IPS DF 6.9 (cell line): ENCODE data around the gene GABRG3.
A peak's percentile ranks its signal among the peaks of the same experiment; 100 is the strongest.

Experiments used
- DNase-seq: peaks from one replicate; pipeline ENCODE4 v3.0.0-alpha.2; 2013; ENCODE audit warnings: low read depth, low spot score
- H3K27ac ChIP-seq: one replicate; pipeline ENCODE4 v1.5.1; 2013; ENCODE audit warnings: low read length, control low read depth
- H3K27me3 ChIP-seq: 2 replicates; pipeline ENCODE4 v1.6.1; 2013; ENCODE audit warnings: mild to moderate bottlenecking, low read length; ENCODE audit not compliant: control insufficient read depth, insufficient read depth
- H3K36me3 ChIP-seq: 2 replicates; pipeline ENCODE4 v1.6.1; 2013; ENCODE audit warnings: low read length; ENCODE audit not compliant: control insufficient read depth, insufficient read depth
- H3K4me1 ChIP-seq: 2 replicates; pipeline ENCODE4 v1.6.1; 2013; ENCODE audit warnings: low read length; ENCODE audit not compliant: control insufficient read depth, insufficient read depth
- H3K4me3 ChIP-seq: 2 replicates; pipeline ENCODE4 v1.5.1; 2013; ENCODE audit warnings: mild to moderate bottlenecking, low read length
- H3K9me3 ChIP-seq: 2 replicates; pipeline ENCODE4 v1.6.1; 2013; ENCODE audit warnings: low read length, inconsistent platforms; ENCODE audit not compliant: control insufficient read depth, insufficient read depth
- WGBS: extraction: QIAGEN DNeasy Blood & Tissue Kit; methylation state at CpG from one replicate; pipeline ENCODE4 v1.1.7; 2013; ENCODE audit warnings: mixed read lengths, missing lambda C conversion rate; ENCODE audit not compliant: insufficient read length, insufficient coverage; 5-methylcytosine and 5-hydroxymethylcytosine counted together

GABRG3 gene

GRCh38 chr15:27058939-27059338 lies 88.0 kb downstream of the GABRG3 start:
- H3K4me3 ChIP-seq: no peak overlapping the region
- no peaks in the 10 kb centered on the region for H3K4me1 ChIP-seq
- no peaks in the 10 kb centered on the region for H3K27me3 ChIP-seq
- H3K27ac ChIP-seq: no peak overlapping the region
- no peaks in the 10 kb centered on the region for H3K36me3 ChIP-seq
- WGBS: no CpG with 5 or more reads among the region's 2 CpGs
- peaks cover 2% of the 10 kb centered on the region; the same call in 1 of the 2 replicates for H3K9me3 ChIP-seq
- no peak for DNase-seq

- no peak overlapping the region for H3K27ac ChIP-seq
- no peaks in the 10 kb centered on the region for H3K4me1 ChIP-seq
- peak; percentile 58 for DNase-seq
- WGBS: no CpG with 5 or more reads among the region's 3 CpGs
- no peak overlapping the region for H3K4me3 ChIP-seq
- no peaks in the 10 kb centered on the region for H3K36me3 ChIP-seq
- no peaks in the 10 kb centered on the region for H3K27me3 ChIP-seq
- H3K9me3 ChIP-seq: no peaks in the 10 kb centered on the region
Measured at GRCh38 chr15:27059610-27060202, 88.7 kb downstream of the GABRG3 start.

- Histone ChIP-seq H3K27me3 (no peaks in the 10 kb centered on the region), H3K27ac (no peak overlapping the region), H3K4me1 (no peaks in the 10 kb centered on the region), H3K9me3 (no peaks in the 10 kb centered on the region), H3K36me3 (no peaks in the 10 kb centered on the region), H3K4me3 (no peak overlapping the region)
- no CpG with 5 or more reads among the region's 6 CpGs for WGBS
- DNase-seq: no peak
Measured at GRCh38 chr15:27061739-27062138, 90.8 kb downstream of the GABRG3 start.

GRCh38 chr15:27062951-27063350 lies 92.0 kb downstream of the GABRG3 start:
- H3K27ac ChIP-seq: no peak overlapping the region
- WGBS: no CpG with 5 or more reads among the region's 9 CpGs
- H3K9me3 ChIP-seq: no peaks in the 10 kb centered on the region; the same call in 1 of the 2 replicates
- no peak for DNase-seq
- H3K4me3 ChIP-seq: no peak overlapping the region
- no peaks in the 10 kb centered on the region for H3K36me3 ChIP-seq
- no peaks in the 10 kb centered on the region for H3K27me3 ChIP-seq
- H3K4me1 ChIP-seq: no peaks in the 10 kb centered on the region

GRCh38 chr15:27064080-27064479 lies 93.1 kb downstream of the GABRG3 start:
- Histone ChIP-seq H3K27ac (no peak overlapping the region), H3K9me3 (no peaks in the 10 kb centered on the region; the same call in none of the 2 replicates), H3K27me3 (no peaks in the 10 kb centered on the region), H3K4me3 (no peak overlapping the region), H3K36me3 (no peaks in the 10 kb centered on the region), H3K4me1 (no peaks in the 10 kb centered on the region)
- no CpG with 5 or more reads among the region's 12 CpGs for WGBS
- DNase-seq: no peak

GRCh38 chr15:27065151-27065550 lies 94.2 kb downstream of the GABRG3 start:
- no CpG with 5 or more reads among the region's 7 CpGs for WGBS
- Histone ChIP-seq H3K36me3 (no peaks in the 10 kb centered on the region), H3K4me3 (no peak overlapping the region), H3K4me1 (no peaks in the 10 kb centered on the region), H3K27ac (no peak overlapping the region), H3K27me3 (no peaks in the 10 kb centered on the region), H3K9me3 (no peaks in the 10 kb centered on the region; the same call in none of the 2 replicates)
- DNase-seq: no peak

- H3K27me3 ChIP-seq: no peaks in the 10 kb centered on the region
- H3K4me1 ChIP-seq: no peaks in the 10 kb centered on the region
- WGBS: no CpG with 5 or more reads among the region's 4 CpGs
- no peak overlapping the region for H3K4me3 ChIP-seq
- no peaks in the 10 kb centered on the region for H3K36me3 ChIP-seq
- H3K9me3 ChIP-seq: no peaks in the 10 kb centered on the region; the same call in none of the 2 replicates
- no peak overlapping the region for H3K27ac ChIP-seq
- no peak for DNase-seq
Measured at GRCh38 chr15:27065785-27066184, 94.8 kb downstream of the GABRG3 start.

- Histone ChIP-seq H3K9me3 (no peaks in the 10 kb centered on the region; the same call in none of the 2 replicates), H3K27ac (no peak overlapping the region), H3K36me3 (no peaks in the 10 kb centered on the region), H3K4me1 (no peaks in the 10 kb centered on the region), H3K27me3 (no peaks in the 10 kb centered on the region), H3K4me3 (no peak overlapping the region)
- DNase-seq: no peak
- no CpG with 5 or more reads among the region's 2 CpGs for WGBS
Measured at GRCh38 chr15:27066446-27066845, 95.5 kb downstream of the GABRG3 start.

GRCh38 chr15:27067175-27067574 lies 96.2 kb downstream of the GABRG3 start:
- Histone ChIP-seq H3K4me1 (no peaks in the 10 kb centered on the region), H3K9me3 (no peaks in the 10 kb centered on the region; the same call in none of the 2 replicates), H3K4me3 (no peak overlapping the region), H3K27ac (no peak overlapping the region), H3K27me3 (no peaks in the 10 kb centered on the region), H3K36me3 (no peaks in the 10 kb centered on the region)
- no CpG with 5 or more reads among the region's 12 CpGs for WGBS
- DNase-seq: no peak

GRCh38 chr15:27070841-27071240 lies 99.9 kb downstream of the GABRG3 start:
- Histone ChIP-seq H3K4me3 (no peak overlapping the region), H3K27ac (no peak overlapping the region)

GRCh38 chr15:27074179-27074578 lies 103.2 kb downstream of the GABRG3 start:
- H3K27me3 ChIP-seq: no peaks in the 10 kb centered on the region
- no peaks in the 10 kb centered on the region; the same call in none of the 2 replicates for H3K9me3 ChIP-seq
- no peaks in the 10 kb centered on the region for H3K4me1 ChIP-seq
- DNase-seq: no peak
- H3K4me3 ChIP-seq: no peak overlapping the region
- no peak overlapping the region for H3K27ac ChIP-seq
- no peaks in the 10 kb centered on the region for H3K36me3 ChIP-seq
- WGBS: no CpG with 5 or more reads among the region's 6 CpGs

More at GRCh38 chr15:27070841-27071240, 99.9 kb downstream of the GABRG3 start:
- no peaks in the 10 kb centered on the region for H3K36me3 ChIP-seq
- H3K9me3 ChIP-seq: no peaks in the 10 kb centered on the region; the same call in none of the 2 replicates
- no peaks in the 10 kb centered on the region for H3K27me3 ChIP-seq
- no peaks in the 10 kb centered on the region for H3K4me1 ChIP-seq
- WGBS: no CpG with 5 or more reads among the region's 6 CpGs
- no peak for DNase-seq
